BJ (cell line): ENCODE results near the gene OR2A2. TPM values are rescaled to one million over a fixed set of nuclear protein-coding genes. Genes with fewer than 3 reads are reported as not detected.

Experiments used
- CTCF ChIA-PET: fragments of 350-600 bp; formaldehyde crosslinking; extraction: SDS; loops from one replicate; lab custom pipeline; 2021; ENCODE audit warnings: antibody characterized with exemption, inconsistent platforms; lab: Yijun Ruan, JAX
- POLR2A ChIA-PET: fragments of 300-600 bp; sonication (Branson Sonifier 250); formaldehyde crosslinking; extraction: SDS; loops from one replicate; lab custom pipeline; 2021; ENCODE audit warnings: antibody characterized with exemption; lab: Charles Lee
- DNase-seq: peaks from one replicate; pipeline ENCODE4 v3.0.0-alpha.2; 2011; ENCODE audit warnings: low read depth
- H3K27me3 ChIP-seq: 2 replicates; pipeline ENCODE4 v1.6.0; 2011; ENCODE audit warnings: low read length; ENCODE audit not compliant: control insufficient read depth, insufficient read depth
- H3K36me3 ChIP-seq: 2 replicates; pipeline ENCODE4 v1.5.1; 2011; ENCODE audit warnings: low read length; ENCODE audit not compliant: control insufficient read depth, insufficient read depth
- H3K4me3 ChIP-seq: 2 replicates; pipeline ENCODE4 v1.5.1; 2011; ENCODE audit warnings: low read depth, mild to moderate bottlenecking, control low read depth, low read length
- polyA plus RNA-seq: library from polyadenylated mRNA; depleted of rRNA; stranded (reverse); fragments of >200 nt; gene quantifications from 2 replicates; pipeline ENCODE4 v1.2.3, GENCODE V29; 2011
- TF ChIP-seq, protein P1 (sequence below): IDR thresholded peaks from 2 replicates; pipeline ENCODE4 v1.5.1; 2011; ENCODE audit warnings: low read depth, mild to moderate bottlenecking, control low read depth, inconsistent platforms, low read length, moderate library complexity; ENCODE audit not compliant: insufficient read depth

The OR2A2 gene
- polyA plus RNA-seq, 1 experiment: not detected

DNA sequence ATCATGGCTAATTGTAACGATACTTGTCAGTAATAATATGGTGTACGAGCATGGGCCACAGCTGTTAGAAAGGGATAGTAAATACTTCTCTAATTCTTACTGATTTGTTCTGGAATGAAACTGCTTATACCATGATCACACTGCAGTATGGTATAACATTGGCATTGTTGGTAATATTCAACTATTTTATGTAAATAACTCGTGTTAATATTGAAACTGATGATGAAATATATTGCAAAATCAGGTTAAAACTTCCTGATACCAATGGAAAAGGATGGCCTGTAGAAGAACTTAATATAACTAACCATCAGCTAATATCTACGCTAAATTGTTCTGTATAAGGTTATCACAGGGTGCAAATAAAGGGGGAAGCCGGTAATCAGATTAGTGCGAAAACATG lies 23.9 kb downstream of the OR2A2 start:
- ChIA-PET POLR2A (no interaction called here), CTCF (interaction anchor here (1.0 kb wide), 1 partner anchor 19 kb away, joined by 3 read pairs; no protein-coding TSS in a partner anchor)
- no peaks in the 10 kb centered on the region for H3K36me3 ChIP-seq
- TF ChIP-seq, protein P1, sequence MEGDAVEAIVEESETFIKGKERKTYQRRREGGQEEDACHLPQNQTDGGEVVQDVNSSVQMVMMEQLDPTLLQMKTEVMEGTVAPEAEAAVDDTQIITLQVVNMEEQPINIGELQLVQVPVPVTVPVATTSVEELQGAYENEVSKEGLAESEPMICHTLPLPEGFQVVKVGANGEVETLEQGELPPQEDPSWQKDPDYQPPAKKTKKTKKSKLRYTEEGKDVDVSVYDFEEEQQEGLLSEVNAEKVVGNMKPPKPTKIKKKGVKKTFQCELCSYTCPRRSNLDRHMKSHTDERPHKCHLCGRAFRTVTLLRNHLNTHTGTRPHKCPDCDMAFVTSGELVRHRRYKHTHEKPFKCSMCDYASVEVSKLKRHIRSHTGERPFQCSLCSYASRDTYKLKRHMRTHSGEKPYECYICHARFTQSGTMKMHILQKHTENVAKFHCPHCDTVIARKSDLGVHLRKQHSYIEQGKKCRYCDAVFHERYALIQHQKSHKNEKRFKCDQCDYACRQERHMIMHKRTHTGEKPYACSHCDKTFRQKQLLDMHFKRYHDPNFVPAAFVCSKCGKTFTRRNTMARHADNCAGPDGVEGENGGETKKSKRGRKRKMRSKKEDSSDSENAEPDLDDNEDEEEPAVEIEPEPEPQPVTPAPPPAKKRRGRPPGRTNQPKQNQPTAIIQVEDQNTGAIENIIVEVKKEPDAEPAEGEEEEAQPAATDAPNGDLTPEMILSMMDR: no peak
- H3K4me3 ChIP-seq: no peak overlapping the region
- no peak for DNase-seq
- no peaks in the 10 kb centered on the region for H3K27me3 ChIP-seq

DNA sequence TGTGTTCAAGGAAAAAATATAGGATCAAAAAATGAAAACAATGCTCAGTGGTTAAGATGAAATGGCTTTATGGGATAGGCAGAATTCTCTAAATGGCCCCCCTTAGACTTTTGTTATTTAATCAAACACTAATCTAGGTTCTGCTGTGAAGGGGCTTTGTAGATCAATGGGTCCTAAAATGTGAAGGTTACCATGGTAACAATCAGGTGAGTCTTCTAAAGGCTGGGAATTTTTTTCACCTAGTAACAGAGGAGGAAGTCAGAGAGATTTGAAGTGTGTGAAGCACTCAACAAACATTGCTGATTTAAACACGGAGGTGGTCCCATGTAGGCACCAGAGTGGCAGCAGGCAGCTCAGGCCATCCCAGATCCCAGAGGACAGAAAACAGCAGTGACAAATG lies 24.7 kb downstream of the OR2A2 start:
- TF ChIP-seq, protein P1: no peak
- no peak for DNase-seq
- H3K36me3 ChIP-seq: no peaks in the 10 kb centered on the region
- no peaks in the 10 kb centered on the region for H3K27me3 ChIP-seq
- ChIA-PET CTCF (no interaction called here), POLR2A (no interaction called here)
- H3K4me3 ChIP-seq: no peak overlapping the region

DNA sequence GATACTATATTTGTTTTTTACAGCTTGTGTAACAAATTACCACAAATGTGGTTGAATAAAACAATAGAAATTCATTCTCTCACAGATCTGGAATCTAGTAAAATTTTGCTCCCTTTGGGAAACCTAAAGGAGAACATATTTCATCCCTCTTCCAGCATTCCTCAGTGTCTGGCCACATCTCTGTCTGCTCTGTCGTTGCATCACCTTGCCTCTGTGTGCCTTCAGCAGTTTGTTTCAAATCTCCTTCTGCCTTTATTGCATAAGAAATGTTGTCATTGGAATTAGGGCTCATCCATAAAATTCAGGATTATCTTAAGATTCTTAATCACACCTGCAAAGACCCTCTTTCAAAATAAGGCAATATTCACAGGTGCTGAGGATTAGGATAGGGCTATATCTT lies 28.1 kb downstream of the OR2A2 start:
- no peak for DNase-seq
- ChIA-PET CTCF (no interaction called here), POLR2A (no interaction called here)

DNA sequence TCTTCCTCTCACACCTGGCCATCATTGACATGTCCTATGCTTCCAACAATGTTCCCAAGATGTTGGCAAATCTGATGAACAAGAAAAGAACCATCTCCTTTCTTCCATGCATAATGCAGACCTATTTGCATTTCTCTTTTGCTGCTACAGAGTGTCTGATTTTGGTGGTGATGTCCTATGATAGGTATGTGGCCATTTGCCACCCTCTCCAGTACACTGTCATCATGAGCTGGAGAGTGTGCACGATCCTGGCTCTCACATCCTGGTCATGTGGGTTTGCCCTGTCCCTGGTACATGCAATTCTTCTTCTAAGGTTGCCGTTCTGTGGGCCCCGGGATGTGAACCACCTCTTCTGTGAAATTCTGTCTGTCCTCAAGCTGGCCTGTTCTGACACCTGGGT lies 32.8 kb downstream of the OR2A2 start:
- Histone ChIP-seq H3K36me3 (no peaks in the 10 kb centered on the region), H3K4me3 (no peak overlapping the region), H3K27me3 (no peaks in the 10 kb centered on the region)
- POLR2A ChIA-PET: no interaction called here
- CTCF ChIA-PET: interaction anchor here (2.3 kb wide), 1 partner anchor 14 kb away, joined by 7 read pairs; no protein-coding TSS in a partner anchor
- no peak for DNase-seq
- TF ChIP-seq, protein P1: no peak

More for the DNA sequence above, 28.1 kb downstream of the OR2A2 start:
- H3K27me3 ChIP-seq: no peaks in the 10 kb centered on the region
- H3K36me3 ChIP-seq: no peaks in the 10 kb centered on the region
- H3K4me3 ChIP-seq: no peak overlapping the region
- TF ChIP-seq, protein P1: no peak

DNA sequence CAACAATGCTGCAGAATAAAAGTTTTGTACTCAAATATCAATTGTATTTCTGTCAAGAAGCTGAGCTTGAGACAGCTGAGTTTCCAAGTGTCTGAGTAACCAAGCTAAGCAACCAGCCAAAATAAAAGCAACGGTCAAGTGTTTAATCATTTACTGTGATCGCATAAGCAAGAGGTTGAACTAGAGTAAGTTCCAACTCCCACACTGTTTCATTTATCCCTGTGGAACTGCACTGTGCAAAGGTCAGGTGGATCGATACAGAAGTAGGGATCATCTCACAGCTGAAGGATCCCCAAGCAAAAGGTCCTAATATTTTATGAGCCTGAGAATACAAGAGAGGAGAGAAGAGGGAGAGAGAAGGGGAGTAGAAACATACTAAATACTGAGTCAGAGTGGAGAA lies 35.0 kb downstream of the OR2A2 start:
- POLR2A ChIA-PET: no interaction called here
- CTCF ChIA-PET: interaction anchor here (1.0 to 1.2 kb wide), 2 partner anchors 17 to 33 kb away, joined by 3 read pairs; no protein-coding TSS in a partner anchor
- TF ChIP-seq, protein P1: no peak
- Histone ChIP-seq H3K4me3 (no peak overlapping the region), H3K36me3 (no peaks in the 10 kb centered on the region), H3K27me3 (no peaks in the 10 kb centered on the region)
- no peak for DNase-seq
